ENCODE measurements around the gene OTOP3. TPM values are rescaled to one million over a fixed set of nuclear protein-coding genes. Genes with fewer than 3 reads are reported as not detected.

OTOP3 gene
- polyA plus RNA-seq, 3 donors = not detected

DNA sequence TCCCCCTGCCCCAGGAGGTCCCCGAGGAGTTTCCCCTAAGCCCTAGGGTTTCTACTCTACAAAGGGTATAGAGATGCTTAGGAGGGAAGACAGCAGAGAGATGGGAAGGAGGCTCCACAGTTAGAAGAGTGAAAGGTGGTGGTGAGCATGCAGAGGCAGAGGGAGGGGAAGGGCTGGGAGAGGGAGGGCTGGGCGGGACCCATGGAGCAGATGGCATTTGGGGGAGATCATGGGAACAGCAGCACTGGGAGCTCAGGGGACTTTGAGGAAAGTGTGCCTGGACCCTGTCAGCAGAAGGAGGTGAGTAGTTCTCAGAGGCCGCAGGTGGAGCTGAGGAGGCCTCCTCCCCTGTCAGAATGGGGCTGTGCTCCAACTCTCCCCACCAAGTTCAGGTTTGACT, 650 bp upstream of the OTOP3 start:
- no peak for DNase-seq (ENCODE audit: extremely low read depth in 1 of 11, low read depth in 9 of 11, low spot score in 4 of 11)

DNA sequence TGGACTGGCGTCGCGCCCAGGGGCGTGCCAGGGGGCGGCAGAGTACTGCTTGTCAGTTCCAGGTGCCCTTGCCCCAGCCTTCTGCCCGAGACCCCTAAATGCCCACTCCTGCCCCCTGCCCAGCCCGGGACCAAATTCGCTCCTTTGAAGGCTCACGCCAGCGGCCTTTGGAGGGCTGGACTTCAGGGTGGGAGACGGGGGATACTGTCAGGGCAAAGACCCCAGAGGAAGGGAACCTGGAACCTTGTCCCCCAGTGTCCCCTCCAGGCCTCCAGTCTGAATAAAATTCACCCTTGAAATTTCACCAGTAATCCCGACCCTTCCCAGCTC, 737 bp downstream of the OTOP3 start:
- DNase-seq (ENCODE audit: extremely low read depth in 1 of 11, low read depth in 9 of 11, low spot score in 4 of 11) = no peak

GRCh38 chr17:74937064-74938051, 1.7 kb downstream of the OTOP3 start:
- no peak for DNase-seq (ENCODE audit: extremely low read depth in 1 of 11, low read depth in 9 of 11, low spot score in 4 of 11)

DNA sequence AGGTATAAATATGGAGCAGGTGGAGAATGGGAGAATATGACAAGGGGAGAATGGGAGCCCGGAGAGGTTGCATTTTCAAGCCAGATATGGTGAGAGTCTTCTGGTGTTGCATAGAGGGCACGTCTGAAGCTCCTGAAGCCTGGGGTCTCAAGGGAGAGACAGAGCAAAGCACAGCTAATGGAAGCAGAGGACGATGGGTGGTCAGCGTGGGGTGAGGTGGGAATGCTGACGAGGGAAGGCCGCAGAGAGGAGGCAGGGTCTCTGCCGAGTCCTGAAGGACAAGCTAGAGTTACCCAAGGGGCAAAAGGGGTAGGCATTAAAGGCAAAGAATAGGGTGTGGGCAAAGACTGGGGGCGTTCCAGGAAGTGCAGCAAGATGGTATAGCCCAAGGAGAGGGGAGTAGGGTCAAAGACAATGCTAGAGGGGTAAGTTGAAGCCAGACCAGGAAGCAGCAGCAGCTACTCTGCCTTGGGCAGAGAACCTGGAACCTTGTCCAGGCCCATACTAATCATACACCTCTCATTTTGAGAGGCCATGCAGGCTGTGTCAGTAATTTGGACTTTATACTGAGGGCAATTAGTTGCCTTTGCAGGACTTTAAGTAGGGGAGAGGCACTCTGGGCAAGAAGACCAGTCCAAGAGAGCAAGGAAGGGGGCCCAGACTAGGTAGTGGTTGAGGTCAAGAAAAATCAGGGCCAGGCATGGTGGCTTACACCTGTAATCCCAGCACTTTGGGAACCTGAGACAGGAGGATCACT, 2.7 kb downstream of the OTOP3 start:
- no peak for DNase-seq (ENCODE audit: extremely low read depth in 1 of 11, low read depth in 9 of 11, low spot score in 4 of 11)

GRCh38 chr17:74939534-74939933, 3.8 kb downstream of the OTOP3 start:
- no peak for DNase-seq (ENCODE audit: extremely low read depth in 1 of 11, low read depth in 9 of 11, low spot score in 4 of 11)

DNA sequence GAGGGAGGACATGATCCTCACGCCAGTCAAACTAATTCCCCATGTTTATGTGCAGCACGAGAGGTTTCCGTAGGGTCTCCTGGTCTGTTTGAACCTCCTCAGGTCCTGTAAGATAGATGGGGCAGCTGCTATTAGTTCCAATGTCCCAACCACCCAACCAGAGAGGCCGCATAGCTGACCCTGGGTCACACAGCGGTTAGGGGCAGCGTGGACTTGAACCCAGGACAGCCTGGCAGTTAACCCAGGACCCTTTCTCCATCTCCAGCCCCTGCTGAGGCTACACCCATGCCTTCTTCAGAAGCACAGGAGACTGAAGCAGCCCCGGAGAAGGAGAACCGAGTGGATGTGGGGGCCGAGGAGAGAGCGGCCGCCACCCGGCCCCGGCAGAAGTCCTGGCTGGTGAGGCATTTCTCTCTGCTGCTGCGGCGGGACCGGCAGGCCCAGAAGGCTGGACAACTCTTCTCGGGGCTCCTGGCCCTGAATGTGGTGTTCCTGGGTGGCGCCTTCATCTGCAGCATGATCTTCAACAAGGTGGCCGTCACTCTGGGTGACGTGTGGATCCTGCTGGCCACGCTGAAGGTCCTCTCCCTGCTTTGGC, 5.5 kb downstream of the OTOP3 start:
- DNase-seq (ENCODE audit: extremely low read depth in 1 of 11, low read depth in 9 of 11, low spot score in 4 of 11) = no peak

DNA sequence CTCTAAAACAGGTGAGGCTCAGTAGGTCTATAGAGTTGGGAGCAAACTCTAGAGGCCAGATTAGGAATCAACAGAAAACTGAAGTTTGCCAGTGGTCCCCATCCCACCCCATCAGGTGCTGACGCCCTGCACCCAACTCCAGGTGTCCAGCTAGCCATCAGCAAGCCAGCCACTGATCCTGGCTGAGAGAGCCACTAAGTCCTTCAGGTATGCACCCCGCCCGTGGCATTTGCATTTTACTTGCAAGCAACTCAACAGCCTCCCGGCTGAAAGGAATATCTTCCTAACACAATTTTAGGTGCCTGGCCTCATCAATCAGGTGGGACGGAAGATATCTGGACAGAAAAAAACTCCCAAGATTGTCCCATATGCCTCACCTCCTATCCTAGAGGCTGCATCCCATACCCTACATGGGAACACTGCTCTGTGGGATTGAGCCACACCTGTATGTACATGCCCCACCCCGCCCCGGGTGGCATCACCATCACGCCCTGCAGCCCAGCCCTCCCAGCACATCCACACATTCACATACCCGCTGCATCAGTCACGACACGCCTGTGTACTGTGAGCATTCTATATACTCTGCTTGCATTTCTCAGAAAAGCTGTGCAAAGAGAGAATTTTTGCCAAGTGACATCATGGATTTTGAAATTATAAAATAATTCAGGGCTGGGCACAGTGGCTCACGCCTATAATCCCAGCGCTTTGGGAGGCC, 8.3 kb downstream of the OTOP3 start:
- no peak for DNase-seq (ENCODE audit: extremely low read depth in 1 of 11, low read depth in 9 of 11, low spot score in 4 of 11)

DNA sequence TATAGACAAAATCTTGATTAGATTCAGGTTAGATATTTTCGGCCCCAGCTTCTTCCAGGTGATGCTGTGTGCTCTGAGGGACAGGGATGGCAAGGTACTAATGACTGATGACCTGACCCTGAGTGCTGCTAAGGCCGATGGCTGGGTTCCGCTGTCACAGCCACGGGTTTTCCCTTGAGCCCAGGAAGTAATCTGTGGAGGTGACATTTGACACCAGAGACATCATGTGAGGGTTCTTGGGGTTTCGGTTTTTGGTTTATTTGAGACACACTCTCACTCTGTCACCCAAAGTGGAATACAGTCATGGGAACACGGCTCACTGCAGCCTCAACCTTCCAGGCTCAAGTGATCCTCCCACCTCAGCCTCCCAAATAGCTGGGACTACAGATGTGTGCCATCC, 9.8 kb downstream of the OTOP3 start:
- DNase-seq (ENCODE audit: extremely low read depth in 1 of 11, low read depth in 9 of 11, low spot score in 4 of 11) = no peak

- DNase-seq (ENCODE audit: extremely low read depth in 1 of 11, low read depth in 9 of 11, low spot score in 4 of 11) = no peak
Measured at GRCh38 chr17:74946641-74947040, 10.9 kb downstream of the OTOP3 start.

GRCh38 chr17:74947041-74947754, 11.5 kb downstream of the OTOP3 start:
- DNase-seq (ENCODE audit: extremely low read depth in 1 of 11, low read depth in 9 of 11, low spot score in 4 of 11) = no peak

DNA sequence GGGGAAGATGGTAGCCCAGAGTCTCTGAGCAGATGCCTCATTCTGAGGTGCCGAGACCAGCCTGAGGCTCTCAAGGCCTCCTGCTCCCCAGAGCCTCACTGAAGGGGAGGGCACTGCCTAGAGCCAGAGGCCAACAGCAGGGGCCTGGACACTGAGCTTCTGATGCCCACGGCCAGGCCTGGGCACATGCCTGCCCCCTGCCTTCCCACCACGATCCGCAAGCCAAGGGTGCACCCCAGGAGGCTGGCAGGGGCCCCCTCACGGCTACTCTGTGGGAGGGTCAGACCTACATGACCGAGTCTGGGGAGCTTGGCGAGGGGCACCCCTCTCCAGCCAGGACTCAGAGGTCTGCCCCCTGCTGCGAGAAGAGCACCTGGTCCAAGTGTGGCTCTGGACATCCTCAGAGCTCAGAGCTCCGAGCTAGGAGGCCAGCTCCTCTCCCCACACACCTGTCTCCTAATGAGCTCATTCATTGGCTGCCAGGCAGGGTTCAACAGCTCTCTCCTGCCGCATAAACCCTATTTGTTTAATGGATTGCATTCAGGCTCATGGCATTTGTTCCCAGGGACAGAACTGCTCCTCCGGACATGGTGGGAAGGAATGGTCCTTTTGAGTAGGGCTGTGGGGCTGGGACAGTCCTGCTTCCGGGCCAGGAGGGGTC, 13.9 kb downstream of the OTOP3 start:
- no peak for DNase-seq (ENCODE audit: extremely low read depth in 1 of 11, low read depth in 9 of 11, low spot score in 4 of 11)

- DNase-seq (ENCODE audit: extremely low read depth in 1 of 11, low read depth in 9 of 11, low spot score in 4 of 11) = no peak
Measured at GRCh38 chr17:74950207-74950606, 14.5 kb downstream of the OTOP3 start.

DNA sequence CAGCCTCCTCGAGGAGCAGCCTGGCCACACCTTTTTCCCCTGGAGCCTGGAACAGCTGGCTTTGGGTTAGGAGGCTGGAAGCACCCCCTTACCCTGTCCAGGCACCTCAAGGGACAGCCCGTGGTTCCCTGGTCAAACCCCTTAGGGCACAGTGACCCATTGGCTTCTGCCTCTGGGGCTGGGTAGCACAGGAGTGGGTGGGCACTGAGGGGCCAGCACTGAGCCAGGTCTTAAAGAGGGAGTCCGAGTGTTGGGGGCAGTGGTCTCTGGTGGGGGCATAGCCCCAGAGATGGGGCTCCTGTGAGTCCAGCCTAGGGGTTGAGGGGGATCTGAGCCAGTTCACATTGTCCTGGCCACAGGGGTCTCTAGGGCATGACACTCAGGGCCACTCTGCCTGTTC, 15.4 kb downstream of the OTOP3 start:
- no peak for DNase-seq (ENCODE audit: extremely low read depth in 1 of 11, low read depth in 9 of 11, low spot score in 4 of 11)

DNA sequence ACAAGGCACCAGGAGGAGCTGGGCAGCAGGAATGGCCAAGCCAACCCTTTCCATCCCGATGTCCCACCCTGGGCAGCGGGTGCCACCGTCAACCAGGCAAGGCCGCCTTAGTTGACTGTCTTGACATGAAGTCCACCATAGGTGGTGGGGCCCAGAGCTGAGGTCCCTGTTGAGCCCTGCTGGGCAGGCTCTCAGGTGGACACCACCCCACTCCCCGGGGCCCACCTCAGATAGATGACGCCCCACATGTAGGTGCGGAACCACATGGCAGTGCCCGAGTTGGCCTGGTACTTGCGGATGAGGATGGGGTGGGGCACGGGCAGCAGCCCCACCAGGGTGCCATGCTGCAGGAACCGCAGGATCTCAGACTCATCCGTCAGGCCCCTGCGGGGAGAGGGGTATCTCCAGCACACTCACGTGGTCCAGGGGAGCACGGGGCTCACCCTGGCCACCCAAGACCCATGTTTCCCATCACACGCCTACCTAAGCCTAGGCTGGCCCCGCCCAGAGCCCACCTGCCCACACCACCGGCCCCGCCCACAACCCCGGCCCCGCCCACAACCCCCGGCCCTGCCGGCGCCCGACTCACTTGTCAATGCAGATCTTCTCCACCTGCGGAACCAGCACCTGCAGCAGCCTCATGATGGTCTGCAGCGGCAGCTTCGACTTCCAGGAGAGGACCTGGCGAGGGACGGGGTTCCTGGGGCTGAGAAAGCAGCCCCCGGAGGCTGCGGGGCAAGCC, 16.2 kb downstream of the OTOP3 start:
- no peak for DNase-seq (ENCODE audit: extremely low read depth in 1 of 11, low read depth in 9 of 11, low spot score in 4 of 11)

DNA sequence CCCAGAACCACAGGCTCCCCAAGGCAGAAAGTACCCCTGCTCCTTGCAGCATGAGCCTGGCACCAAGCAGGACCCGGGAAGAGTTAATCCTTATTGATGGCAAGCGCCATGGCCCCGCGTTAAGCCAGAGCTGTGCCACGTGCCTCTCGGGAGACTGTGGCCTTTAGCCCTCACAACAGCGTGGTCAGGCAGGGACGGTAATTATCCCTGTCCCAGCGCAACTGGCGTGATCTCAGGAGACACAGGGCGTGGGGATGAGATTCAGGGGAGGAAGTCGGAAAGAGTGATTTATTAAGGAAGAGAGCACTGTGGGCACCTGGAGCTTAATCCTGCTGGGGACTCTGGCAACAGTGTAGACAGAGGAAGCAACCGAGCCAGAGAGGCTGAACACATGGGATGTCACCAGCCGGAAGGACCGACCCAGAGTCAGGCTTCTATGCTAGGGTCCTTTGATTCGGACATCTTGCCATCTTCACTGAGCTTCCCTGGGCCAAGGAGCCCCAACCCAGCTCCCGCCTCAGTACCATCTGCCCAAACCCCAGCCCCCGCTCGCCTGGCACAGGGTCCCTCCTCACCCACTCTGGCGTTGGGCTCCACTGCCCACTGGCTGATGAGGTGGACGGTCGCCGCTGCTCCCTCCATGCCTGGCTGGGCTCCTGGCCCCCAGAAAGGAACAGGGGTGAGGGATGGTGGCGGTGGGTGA, 16.9 kb downstream of the OTOP3 start:
- DNase-seq (ENCODE audit: extremely low read depth in 1 of 11, low read depth in 9 of 11, low spot score in 4 of 11) = no peak

DNA sequence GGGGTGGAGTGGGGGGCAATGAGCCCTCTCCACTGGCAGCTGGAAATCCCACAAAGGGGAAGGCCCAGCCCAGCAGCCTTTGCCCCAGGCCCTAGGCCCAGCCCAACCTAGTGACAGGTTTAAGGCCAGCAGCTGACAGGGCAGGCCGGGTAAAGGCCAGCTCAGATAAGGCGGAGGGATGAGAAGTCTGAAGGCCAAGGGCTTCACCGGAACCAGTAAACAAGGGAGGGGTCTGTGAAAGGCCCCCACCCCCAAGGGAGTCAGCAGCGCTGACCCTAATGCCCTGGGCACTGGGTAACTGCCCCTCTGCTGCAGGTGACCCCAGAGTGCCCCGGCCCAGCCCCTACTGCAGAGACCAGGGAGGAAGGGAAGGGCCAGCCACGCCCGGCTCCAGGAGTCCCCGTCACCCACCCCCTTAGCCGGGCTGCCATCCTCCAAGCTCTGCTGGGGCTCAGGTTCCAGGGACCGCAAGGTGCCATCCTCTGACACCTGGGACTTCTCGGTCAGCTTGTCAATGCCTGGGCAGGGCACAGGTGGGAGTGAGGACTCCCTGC, 17.5 kb downstream of the OTOP3 start:
- no peak for DNase-seq (ENCODE audit: extremely low read depth in 1 of 11, low read depth in 9 of 11, low spot score in 4 of 11)

DNA sequence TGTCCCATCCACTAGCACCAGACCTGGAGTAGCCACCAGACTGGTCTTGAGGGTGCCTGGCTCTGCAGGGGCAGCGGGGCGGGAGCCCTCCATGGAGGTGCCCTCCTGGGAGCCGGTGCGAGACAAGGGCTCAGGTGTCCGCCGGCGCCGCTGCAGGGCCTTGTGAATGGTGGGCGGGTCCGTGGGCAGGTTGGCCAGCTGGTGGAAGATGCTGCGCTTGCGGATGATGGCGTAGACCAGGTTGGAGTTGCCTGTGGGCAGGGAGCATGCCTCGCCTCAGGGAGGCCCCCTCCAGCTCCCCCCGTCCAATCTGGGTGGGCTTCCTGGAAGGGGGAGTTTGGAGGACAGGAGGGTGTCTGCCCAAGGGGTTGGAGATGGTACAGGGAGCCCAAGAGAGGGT, 18.4 kb downstream of the OTOP3 start:
- DNase-seq (ENCODE audit: extremely low read depth in 1 of 11, low read depth in 9 of 11, low spot score in 4 of 11) = no peak
